ENCODE results near the gene CNOT1.
A peak's percentile ranks its signal among the peaks of the same experiment; 100 is the strongest.
"Not testable (repeated sequence)": the region's sequence is repeated elsewhere in the genome, so short reads cannot be mapped to it uniquely, and the experiment has no call there.

Gene CNOT1

DNA sequence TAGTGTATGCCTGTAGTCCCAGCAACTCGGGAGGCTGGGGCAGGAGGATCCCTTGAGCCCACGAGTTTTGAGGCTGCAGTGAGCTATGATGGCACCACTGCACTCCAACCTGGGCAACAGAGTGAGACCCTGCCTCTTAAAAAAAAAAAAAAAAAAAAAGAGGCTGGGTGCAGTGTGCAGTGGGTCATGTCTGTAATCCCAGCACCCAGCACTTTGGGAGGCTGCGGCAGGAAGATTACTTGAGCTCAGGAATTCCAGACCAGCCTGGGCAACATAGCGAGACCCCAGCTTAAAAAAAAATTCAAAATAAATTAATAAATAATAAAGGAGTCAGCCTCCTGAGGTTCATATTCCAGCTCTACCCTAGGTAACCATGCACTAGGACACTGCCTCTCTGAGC lies 9.6 kb upstream of the CNOT1 start:
- no peak for FAIRE-seq
- DNase-seq (ENCODE audit: insufficient read length, low spot score): no peak
- TF ChIP-seq CTCF (IDR thresholded peaks at IDR 0.05; ENCODE audit: insufficient read depth, missing control alignments): no peak

GRCh38 chr16:58638148-58639036 lies 8.8 kb upstream of the CNOT1 start:
- FAIRE-seq (no peak), DNase-seq (ENCODE audit: insufficient read length, low spot score) (no peak)
- peak; percentile 31 for TF ChIP-seq CTCF (IDR thresholded peaks at IDR 0.05; ENCODE audit: insufficient read depth, missing control alignments)

DNA sequence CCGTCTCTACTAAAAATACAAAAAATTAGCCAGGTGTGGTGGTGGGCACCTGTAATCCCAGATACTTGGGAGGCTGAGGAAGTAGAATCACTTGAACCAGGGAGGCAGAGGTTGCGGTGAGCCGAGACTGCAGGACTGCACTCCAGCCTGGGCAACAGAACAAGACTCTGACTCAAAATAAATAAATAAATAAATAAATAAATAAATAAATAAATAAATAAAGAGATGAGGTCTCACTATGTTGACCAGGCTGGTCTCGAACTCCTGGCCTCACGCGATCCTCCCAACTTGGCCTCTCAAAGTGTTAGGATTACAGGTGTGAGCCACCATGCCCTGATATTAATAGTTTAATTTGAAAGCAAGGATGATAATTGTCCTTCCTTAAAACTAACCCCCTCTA lies 7.4 kb upstream of the CNOT1 start:
- FAIRE-seq; DNase-seq (ENCODE audit: insufficient read length, low spot score): not testable (repeated sequence)

- DNase-seq (ENCODE audit: insufficient read length, low spot score) (no peak), FAIRE-seq (no peak)
- TF ChIP-seq CTCF (IDR thresholded peaks at IDR 0.05; ENCODE audit: insufficient read depth, missing control alignments): no peak
These were observed 6.8 kb upstream of the CNOT1 start for GRCh38 chr16:58636466-58636865.

DNA sequence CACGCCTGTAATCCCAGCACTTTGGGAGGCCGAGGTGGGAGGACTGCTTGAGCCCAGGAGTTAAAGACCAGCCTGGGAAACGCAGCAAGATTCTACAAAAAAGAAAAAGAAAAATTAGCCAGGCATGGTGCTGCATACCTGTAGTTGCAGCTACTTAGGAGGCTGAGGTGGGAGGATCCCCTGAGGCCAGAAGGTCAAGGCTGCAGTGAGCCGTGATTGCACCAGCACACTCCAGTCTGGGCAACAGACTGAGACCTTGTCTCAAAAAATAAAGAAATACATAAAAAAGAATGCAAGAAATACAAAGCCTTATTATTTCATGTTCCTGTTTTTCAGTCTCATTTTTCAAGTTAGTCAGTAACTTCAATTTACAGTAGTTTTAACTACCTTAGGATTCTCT lies 5.9 kb upstream of the CNOT1 start:
- DNase-seq (ENCODE audit: insufficient read length, low spot score): no peak
- TF ChIP-seq CTCF (IDR thresholded peaks at IDR 0.05; ENCODE audit: insufficient read depth, missing control alignments): no peak
- no peak for FAIRE-seq

DNA sequence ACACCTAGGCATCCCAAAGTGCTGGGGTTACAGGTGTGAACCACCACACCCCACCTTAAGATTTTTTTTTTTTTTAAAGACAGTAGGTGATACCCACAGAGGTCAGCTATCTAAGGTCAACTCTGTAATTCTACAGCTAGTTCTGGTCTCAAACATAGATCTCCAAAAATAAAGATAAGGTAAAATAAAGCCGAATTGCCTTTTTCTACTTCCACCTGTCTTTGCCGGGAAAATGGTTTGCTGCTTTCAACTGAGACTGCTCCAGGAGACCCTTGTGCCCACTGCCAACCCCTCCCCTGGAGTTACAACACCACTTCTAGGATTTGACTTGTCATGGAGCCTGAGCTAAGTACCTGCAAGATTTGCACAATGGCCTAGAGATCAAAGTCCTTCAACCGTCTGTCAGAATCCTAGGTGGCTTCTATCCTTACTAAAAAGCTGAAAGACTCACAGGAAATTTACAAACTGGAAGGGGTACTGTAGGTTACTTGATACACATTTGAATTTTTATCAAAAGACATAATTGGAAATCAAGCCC lies 4.7 kb upstream of the CNOT1 start:
- DNase-seq (ENCODE audit: insufficient read length, low spot score): no peak
- no peak for FAIRE-seq
- no peak for TF ChIP-seq CTCF (IDR thresholded peaks at IDR 0.05; ENCODE audit: insufficient read depth, missing control alignments)

GRCh38 chr16:58628845-58629732 lies 537 bp downstream of the CNOT1 start:
- DNase-seq (ENCODE audit: insufficient read length, low spot score) (no peak), FAIRE-seq (no peak)
- no peak for TF ChIP-seq CTCF (IDR thresholded peaks at IDR 0.05; ENCODE audit: insufficient read depth, missing control alignments)
